Suprapubic skin (tissue), 4 donors: ENCODE results near the gene ZNF681.

Source experiments
- CTCF ChIP-seq, 2 donors: fragments of 200-600 bp in 1 of 2; fragments of 450-650 bp in 1 of 2; sonication (generic) in 1 of 2; IDR thresholded peaks; one replicate each; pipeline ENCODE4 v1.5.1; 2016 to 2019; ENCODE audit warnings: antibody characterized with exemption in 2 of 2, mild to moderate bottlenecking in 1 of 2, moderate library complexity in 1 of 2
- EP300 ChIP-seq: sonication (generic); formaldehyde crosslinking; IDR thresholded peaks from one replicate; pipeline ENCODE4 v1.6.1; 2017; ENCODE audit warnings: antibody characterized with exemption
- POLR2A ChIP-seq, 2 donors: fragments of 450-650 bp; IDR thresholded peaks; one replicate each; pipeline ENCODE4 v1.6.1; 2017; ENCODE audit warnings: antibody characterized with exemption in 2 of 2, mild to moderate bottlenecking in 2 of 2, moderate library complexity in 2 of 2
- POLR2AphosphoS5 ChIP-seq, 3 donors: sonication (generic); formaldehyde crosslinking; IDR thresholded peaks; one replicate each; pipeline ENCODE4 v1.6.1; 2017; ENCODE audit warnings: antibody characterized with exemption in 3 of 3

GRCh38 chr19:23770672-23771250 lies 12.1 kb upstream of the ZNF681 start:
- TF ChIP-seq CTCF (IDR thresholded peaks at IDR 0.05), result no peak
- no peak for TF ChIP-seq EP300
- TF ChIP-seq POLR2AphosphoS5 (IDR thresholded peaks at IDR 0.05), result no peak
- TF ChIP-seq POLR2A (IDR thresholded peaks at IDR 0.05), result no peak
